Measurements from ENCODE around the gene ICOSLG. TPM values are rescaled to one million over a fixed set of nuclear protein-coding genes. Genes with fewer than 3 reads are reported as not detected.
"Not testable (repeated sequence)": the region's sequence is repeated elsewhere in the genome, so short reads cannot be mapped to it uniquely, and the experiment has no call there.

ICOSLG gene
- total RNA-seq, 2 experiments from 2014 or later = 1.8 to 2.0 TPM

GRCh38 chr21:44184862-44185261, 55.9 kb downstream of the ICOSLG start:
- DNase-seq; H3K9me3 Mint-ChIP-seq (ENCODE audit: insufficient read depth); H3K36me3 Mint-ChIP-seq (ENCODE audit: low read depth); CTCF ChIA-PET; H3K4me3 Mint-ChIP-seq; H3K27ac Mint-ChIP-seq; POLR2A ChIA-PET; H3K27me3 Mint-ChIP-seq (ENCODE audit: low read depth); H3K4me1 Mint-ChIP-seq (ENCODE audit: low read depth); ATAC-seq: not testable (repeated sequence)

- H3K36me3 Mint-ChIP-seq (ENCODE audit: low read depth); H3K27ac Mint-ChIP-seq; CTCF ChIA-PET; DNase-seq; H3K27me3 Mint-ChIP-seq (ENCODE audit: low read depth); POLR2A ChIA-PET; ATAC-seq; H3K9me3 Mint-ChIP-seq (ENCODE audit: insufficient read depth); H3K4me3 Mint-ChIP-seq; H3K4me1 Mint-ChIP-seq (ENCODE audit: low read depth): not testable (repeated sequence)
Measured at GRCh38 chr21:44182202-44182601, 58.5 kb downstream of the ICOSLG start.

- DNase-seq; POLR2A ChIA-PET; H3K4me3 Mint-ChIP-seq; H3K36me3 Mint-ChIP-seq (ENCODE audit: low read depth); H3K27me3 Mint-ChIP-seq (ENCODE audit: low read depth); H3K27ac Mint-ChIP-seq; H3K9me3 Mint-ChIP-seq (ENCODE audit: insufficient read depth); ATAC-seq; H3K4me1 Mint-ChIP-seq (ENCODE audit: low read depth); CTCF ChIA-PET: not testable (repeated sequence)
Measured at GRCh38 chr21:44181506-44181905, 59.2 kb downstream of the ICOSLG start.

GRCh38 chr21:44176127-44176526, 64.6 kb downstream of the ICOSLG start:
- ATAC-seq; H3K9me3 Mint-ChIP-seq (ENCODE audit: insufficient read depth); H3K27ac Mint-ChIP-seq; H3K4me1 Mint-ChIP-seq (ENCODE audit: low read depth); H3K4me3 Mint-ChIP-seq; CTCF ChIA-PET; POLR2A ChIA-PET; DNase-seq; H3K27me3 Mint-ChIP-seq (ENCODE audit: low read depth); H3K36me3 Mint-ChIP-seq (ENCODE audit: low read depth): not testable (repeated sequence)

- POLR2A ChIA-PET; H3K4me3 Mint-ChIP-seq; ATAC-seq; H3K9me3 Mint-ChIP-seq (ENCODE audit: insufficient read depth); CTCF ChIA-PET; H3K36me3 Mint-ChIP-seq (ENCODE audit: low read depth); H3K27me3 Mint-ChIP-seq (ENCODE audit: low read depth); H3K27ac Mint-ChIP-seq; H3K4me1 Mint-ChIP-seq (ENCODE audit: low read depth); DNase-seq: not testable (repeated sequence)
Measured at GRCh38 chr21:44175189-44175588, 65.6 kb downstream of the ICOSLG start.

Other genes starting within 250 kb of the ICOSLG start
- 10 to 100 TPM; 72.2 to 82.7 TPM for gene TRAPPC10, start 228.6 kb downstream of the ICOSLG start, total RNA-seq
- 1 to 10 TPM; 2.9 to 8.0 TPM for gene PWP2, start 133.5 kb downstream of the ICOSLG start, total RNA-seq
- 10 to 100 TPM in 1 of 2 experiments, 1 to 10 TPM in 1; 8.2 to 10.6 TPM for gene GATD3, start 107.3 kb downstream of the ICOSLG start, total RNA-seq
- not detected for gene DNMT3L, start 21.0 kb upstream of the ICOSLG start, total RNA-seq
- gene AIRE, start 44.9 kb upstream of the ICOSLG start, total RNA-seq = not detected
- 100 to 1,000 TPM; 191 to 199 TPM for gene PFKL, start 59.1 kb upstream of the ICOSLG start, total RNA-seq
- gene CFAP410, start 98.4 kb upstream of the ICOSLG start, total RNA-seq = 10 to 100 TPM; 16.8 to 17.4 TPM
- 10 to 100 TPM; 35.6 to 40.9 TPM for gene TRPM2, start 112.7 kb upstream of the ICOSLG start, total RNA-seq
- 1 to 10 TPM; 3.2 to 3.4 TPM for gene LRRC3, start 214.6 kb upstream of the ICOSLG start, total RNA-seq

Data from activated CD8-positive, alpha-beta T cell treated with anti-CD3 and anti-CD28 coated beads, Interleukin-2, amount 10 ng/mL, durations not matched to agents 7 days and 5 days (primary cell).